Neural progenitor cell (in vitro differentiated cells): ENCODE measurements around the gene SMIM21.

Experiments used
- EZH2 ChIP-seq: fragments of 200-600 bp; sonication (generic); IDR thresholded peaks from 2 replicates; pipeline ENCODE4 v1.6.1; 2017; ENCODE audit warnings: antibody characterized with exemption, mild to moderate bottlenecking, moderate library complexity
- EZH2phosphoT487 ChIP-seq: fragments of 200-600 bp; sonication (generic); IDR thresholded peaks from 2 replicates; pipeline ENCODE4 v1.6.1; 2017; ENCODE audit warnings: antibody characterized with exemption
- TF ChIP-seq, protein P1 (sequence below): fragments of 200-600 bp; sonication (generic); IDR thresholded peaks from 2 replicates; pipeline ENCODE4 v1.5.1; 2017; ENCODE audit warnings: antibody characterized with exemption, mild to moderate bottlenecking

DNA sequence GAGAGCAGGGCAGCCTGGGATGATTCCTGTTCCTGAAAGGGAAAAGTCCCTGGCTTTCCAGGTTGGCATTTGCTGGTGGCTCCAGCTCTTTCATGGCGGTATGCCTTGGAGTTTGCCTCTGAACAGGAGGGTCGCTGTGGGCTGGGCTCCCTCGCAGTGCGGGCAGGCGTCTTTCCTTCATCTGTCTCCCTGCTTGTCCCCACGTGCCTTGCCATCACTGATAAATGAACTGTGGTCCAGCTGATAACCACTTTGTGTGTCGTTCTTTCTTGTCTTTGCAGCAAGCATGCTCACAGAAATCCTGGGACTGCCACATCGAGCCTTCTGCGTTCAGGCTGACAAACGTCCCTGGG, 35.3 kb downstream of the SMIM21 start:
- TF ChIP-seq, protein P1, sequence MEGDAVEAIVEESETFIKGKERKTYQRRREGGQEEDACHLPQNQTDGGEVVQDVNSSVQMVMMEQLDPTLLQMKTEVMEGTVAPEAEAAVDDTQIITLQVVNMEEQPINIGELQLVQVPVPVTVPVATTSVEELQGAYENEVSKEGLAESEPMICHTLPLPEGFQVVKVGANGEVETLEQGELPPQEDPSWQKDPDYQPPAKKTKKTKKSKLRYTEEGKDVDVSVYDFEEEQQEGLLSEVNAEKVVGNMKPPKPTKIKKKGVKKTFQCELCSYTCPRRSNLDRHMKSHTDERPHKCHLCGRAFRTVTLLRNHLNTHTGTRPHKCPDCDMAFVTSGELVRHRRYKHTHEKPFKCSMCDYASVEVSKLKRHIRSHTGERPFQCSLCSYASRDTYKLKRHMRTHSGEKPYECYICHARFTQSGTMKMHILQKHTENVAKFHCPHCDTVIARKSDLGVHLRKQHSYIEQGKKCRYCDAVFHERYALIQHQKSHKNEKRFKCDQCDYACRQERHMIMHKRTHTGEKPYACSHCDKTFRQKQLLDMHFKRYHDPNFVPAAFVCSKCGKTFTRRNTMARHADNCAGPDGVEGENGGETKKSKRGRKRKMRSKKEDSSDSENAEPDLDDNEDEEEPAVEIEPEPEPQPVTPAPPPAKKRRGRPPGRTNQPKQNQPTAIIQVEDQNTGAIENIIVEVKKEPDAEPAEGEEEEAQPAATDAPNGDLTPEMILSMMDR, result no peak
- TF ChIP-seq EZH2 (no peak), EZH2phosphoT487 (no peak)
